22Rv1 (cell line): ENCODE data around the gene ZNF750.

Experiments used
- CTCF ChIP-seq: fragments of 450-650 bp; IDR thresholded peaks from 2 replicates; pipeline ENCODE4 v1.5.1; 2017; ENCODE audit warnings: mild to moderate bottlenecking
- ZFX ChIP-seq: fragments of 450-650 bp; IDR thresholded peaks from 2 replicates; pipeline ENCODE4 v1.6.1; 2017; ENCODE audit warnings: antibody characterized with exemption, borderline replicate concordance

GRCh38 chr17:82820278-82821251, 19.3 kb downstream of the ZNF750 start:
- TF ChIP-seq CTCF (no peak), ZFX (no peak)
